Nephron (organoid): ENCODE measurements around the gene HDAC4.

Experiments used
- H3K27ac Mint-ChIP-seq, 3 experiments: 2 replicates each; pipeline ENCODE4 v1.8.0; 2020; ENCODE audit warnings: mixed read lengths in 3 of 3, mild to moderate bottlenecking in 2 of 3, moderate library complexity in 1 of 3
- H3K27me3 Mint-ChIP-seq: 2 replicates; pipeline ENCODE4 v1.8.0; 2021; ENCODE audit warnings: low read depth, mild to moderate bottlenecking, moderate library complexity, mixed read lengths
- H3K36me3 Mint-ChIP-seq: 2 replicates; pipeline ENCODE4 v1.8.0; 2020; ENCODE audit warnings: low read depth, mixed read lengths
- H3K4me1 Mint-ChIP-seq: 2 replicates; pipeline ENCODE4 v1.8.0; 2020; ENCODE audit warnings: mixed read lengths
- H3K4me3 Mint-ChIP-seq, 3 experiments: 2 replicates each; pipeline ENCODE4 v1.8.0; 2020; ENCODE audit warnings: mild to moderate bottlenecking in 3 of 3, mixed read lengths in 3 of 3, moderate library complexity in 2 of 3
- H3K9me3 Mint-ChIP-seq: 2 replicates; pipeline ENCODE4 v1.8.0; 2020; ENCODE audit warnings: mixed read lengths
- CTCF ChIP-seq, 3 experiments: fragments of 200-600 bp; sonication (generic); IDR thresholded peaks; one replicate each; pipeline ENCODE4 v1.5.0; 2021; ENCODE audit warnings: antibody characterized with exemption in 3 of 3; ENCODE audit not compliant: unreplicated experiment in 3 of 3

HDAC4 gene

GRCh38 chr2:239061121-239061666 lies 339.6 kb downstream of the HDAC4 start:
- Mint-ChIP-seq H3K36me3 (peaks cover 18% of the 10 kb centered on the region), H3K27me3 (peaks cover 4% of the 10 kb centered on the region), H3K4me3 (no peak overlapping the region), H3K4me1 (no peaks in the 10 kb centered on the region), H3K9me3 (no peaks in the 10 kb centered on the region), H3K27ac (peak overlapping the region in 1 of 3 experiments; percentile 9)
- no peak for TF ChIP-seq CTCF (IDR thresholded peaks at IDR 0.05; ENCODE audit: unreplicated experiment in 3 of 3)

GRCh38 chr2:239060676-239061075 lies 340.1 kb downstream of the HDAC4 start:
- no peak overlapping the region for H3K4me3 Mint-ChIP-seq
- no peaks in the 10 kb centered on the region for H3K4me1 Mint-ChIP-seq
- TF ChIP-seq CTCF (IDR thresholded peaks at IDR 0.05; ENCODE audit: unreplicated experiment in 3 of 3) = no peak
- peaks cover 17% of the 10 kb centered on the region for H3K36me3 Mint-ChIP-seq
- H3K27ac Mint-ChIP-seq = no peak overlapping the region
- peaks cover 4% of the 10 kb centered on the region for H3K27me3 Mint-ChIP-seq
- H3K9me3 Mint-ChIP-seq = no peaks in the 10 kb centered on the region

GRCh38 chr2:239059854-239060253 lies 341.0 kb downstream of the HDAC4 start:
- TF ChIP-seq CTCF (IDR thresholded peaks at IDR 0.05; ENCODE audit: unreplicated experiment in 3 of 3) = no peak
- H3K4me1 Mint-ChIP-seq = no peaks in the 10 kb centered on the region
- H3K9me3 Mint-ChIP-seq = no peaks in the 10 kb centered on the region
- H3K27ac Mint-ChIP-seq = no peak overlapping the region
- H3K4me3 Mint-ChIP-seq = no peak overlapping the region
- peaks cover 4% of the 10 kb centered on the region for H3K27me3 Mint-ChIP-seq
- peaks cover 19% of the 10 kb centered on the region for H3K36me3 Mint-ChIP-seq

GRCh38 chr2:239058766-239059165 lies 342.1 kb downstream of the HDAC4 start:
- TF ChIP-seq CTCF (IDR thresholded peaks at IDR 0.05; ENCODE audit: unreplicated experiment in 3 of 3) = no peak
- H3K4me1 Mint-ChIP-seq = no peaks in the 10 kb centered on the region
- H3K27ac Mint-ChIP-seq = no peak overlapping the region
- no peak overlapping the region for H3K4me3 Mint-ChIP-seq
- no peaks in the 10 kb centered on the region for H3K9me3 Mint-ChIP-seq
- H3K36me3 Mint-ChIP-seq = peaks cover 26% of the 10 kb centered on the region
- H3K27me3 Mint-ChIP-seq = peaks cover 4% of the 10 kb centered on the region

GRCh38 chr2:239057533-239057932 lies 343.3 kb downstream of the HDAC4 start:
- Mint-ChIP-seq H3K36me3 (peaks cover 37% of the 10 kb centered on the region), H3K9me3 (no peaks in the 10 kb centered on the region), H3K27me3 (peaks cover 4% of the 10 kb centered on the region), H3K4me3 (no peak overlapping the region), H3K4me1 (no peaks in the 10 kb centered on the region), H3K27ac (no peak overlapping the region)
- no peak for TF ChIP-seq CTCF (IDR thresholded peaks at IDR 0.05; ENCODE audit: unreplicated experiment in 3 of 3)

- no peaks in the 10 kb centered on the region for H3K9me3 Mint-ChIP-seq
- no peak overlapping the region for H3K4me3 Mint-ChIP-seq
- peaks cover 40% of the 10 kb centered on the region for H3K36me3 Mint-ChIP-seq
Measured at GRCh38 chr2:239056611-239057010, 344.2 kb downstream of the HDAC4 start.

More at GRCh38 chr2:239056611-239057010, 344.2 kb downstream of the HDAC4 start:
- H3K27me3 Mint-ChIP-seq = peaks cover 4% of the 10 kb centered on the region
- no peak overlapping the region for H3K27ac Mint-ChIP-seq
- no peaks in the 10 kb centered on the region for H3K4me1 Mint-ChIP-seq
- TF ChIP-seq CTCF (IDR thresholded peaks at IDR 0.05; ENCODE audit: unreplicated experiment in 3 of 3) = no peak
